Stimulated activated CD4-positive, alpha-beta T cell treated with anti-CD3 and anti-CD28 coated beads, Interleukin-1b, Interleukin-23, amount 100 ng/mL, for 4 hours (primary cell): Measurements from ENCODE around the gene SDK1.

Experiments
- DNase-seq, 2 donors: peaks; one replicate each; pipeline ENCODE4 v3.0.0-alpha.2; 2020; ENCODE audit warnings: low read depth in 2 of 2

The SDK1 gene

DNA sequence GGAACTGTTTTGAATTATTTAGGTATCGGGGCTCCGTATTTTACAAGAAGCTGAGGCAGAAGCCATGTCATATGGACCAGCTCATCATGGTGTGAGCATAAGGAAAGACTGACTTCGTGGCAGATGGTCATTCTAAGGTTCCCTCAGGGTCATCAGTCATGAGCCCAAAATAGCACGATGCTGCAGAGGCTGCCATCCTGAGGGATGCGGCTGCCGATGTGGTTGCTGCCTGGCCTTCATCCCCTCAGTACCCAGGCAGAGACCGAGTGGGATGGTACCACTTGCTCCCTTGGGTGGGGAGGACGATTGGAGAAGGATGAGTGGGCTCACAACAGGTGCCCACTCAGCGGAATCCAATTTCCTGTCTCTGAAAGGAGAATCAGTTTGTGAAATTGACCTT lies 490.3 kb downstream of the SDK1 start:
- DNase-seq: no peak

DNA sequence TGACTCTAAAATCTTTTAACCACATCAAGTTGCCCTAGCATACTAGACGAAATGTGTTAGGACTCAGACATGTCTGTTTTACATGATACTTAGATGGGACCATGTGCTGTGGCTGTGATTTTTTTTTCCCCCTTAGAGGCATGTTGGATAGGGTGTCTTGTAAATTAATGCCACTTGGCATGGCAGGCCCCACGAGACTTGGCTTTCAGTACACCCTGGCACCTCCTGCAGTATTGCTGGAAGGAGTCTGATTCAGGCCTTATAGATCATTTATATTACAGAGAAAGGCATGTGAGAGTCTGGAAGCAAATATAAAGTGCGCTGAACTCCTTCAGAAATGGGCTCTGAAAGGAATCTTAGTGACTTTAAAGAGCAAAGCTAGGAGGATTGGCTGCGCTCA lies 494.1 kb downstream of the SDK1 start:
- no peak for DNase-seq

DNA sequence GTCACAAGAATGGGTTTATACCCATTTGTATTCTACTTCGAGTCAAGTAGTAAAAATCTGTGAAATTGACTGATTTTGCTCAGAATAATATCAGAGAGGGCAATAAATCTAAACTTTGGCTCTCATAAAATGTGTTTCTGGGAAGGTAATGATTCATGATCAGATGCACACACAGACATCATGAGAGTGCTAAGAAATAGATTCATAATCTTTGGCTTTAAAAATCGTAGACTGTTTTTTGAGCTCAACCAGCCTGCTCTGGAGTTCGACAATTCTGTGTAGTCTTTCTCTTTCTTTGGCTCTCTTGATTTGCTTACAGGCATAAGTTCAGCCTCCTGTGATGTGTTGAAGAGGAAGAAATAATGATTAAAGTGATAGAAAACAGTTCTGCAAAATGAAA lies 494.7 kb downstream of the SDK1 start:
- DNase-seq: no peak

DNA sequence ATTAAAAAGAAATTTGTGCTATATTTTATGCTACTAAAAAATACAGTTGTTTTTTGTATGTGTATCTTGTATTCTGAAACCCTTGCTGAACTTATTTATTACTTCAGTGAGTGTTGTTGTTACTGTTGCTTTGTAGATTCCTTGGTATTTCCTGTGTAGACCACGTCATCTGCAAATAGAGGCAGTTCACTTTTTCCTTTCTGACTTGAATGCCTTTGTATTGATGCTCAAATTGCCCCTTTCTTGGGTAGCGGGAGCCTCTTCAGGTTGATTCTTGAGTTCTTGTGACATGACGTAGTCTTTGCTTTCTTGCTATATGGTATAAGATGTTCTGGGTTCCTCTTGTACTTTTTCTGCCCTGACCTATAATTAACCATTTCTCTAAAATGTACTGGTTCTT lies 504.1 kb downstream of the SDK1 start:
- DNase-seq: no peak

DNA sequence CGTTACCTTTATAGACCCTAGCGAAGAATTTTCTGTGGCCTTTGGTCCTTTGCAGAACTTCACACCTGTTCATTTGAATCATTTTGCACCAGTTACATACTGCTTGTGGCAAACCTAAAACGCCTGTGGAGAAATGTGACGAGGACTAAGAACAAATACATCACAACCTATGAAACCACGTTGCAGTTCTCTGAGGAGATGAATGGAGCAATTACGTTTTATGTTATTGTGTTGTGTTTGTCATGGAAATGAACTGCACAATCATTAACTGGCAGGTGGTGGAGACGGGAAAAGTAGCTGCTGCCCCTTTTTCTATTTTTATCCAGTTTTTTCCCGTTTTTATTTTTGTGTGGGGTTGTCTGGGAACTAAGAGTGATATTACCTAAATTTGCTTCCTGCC lies 505.5 kb downstream of the SDK1 start:
- DNase-seq: no peak

DNA sequence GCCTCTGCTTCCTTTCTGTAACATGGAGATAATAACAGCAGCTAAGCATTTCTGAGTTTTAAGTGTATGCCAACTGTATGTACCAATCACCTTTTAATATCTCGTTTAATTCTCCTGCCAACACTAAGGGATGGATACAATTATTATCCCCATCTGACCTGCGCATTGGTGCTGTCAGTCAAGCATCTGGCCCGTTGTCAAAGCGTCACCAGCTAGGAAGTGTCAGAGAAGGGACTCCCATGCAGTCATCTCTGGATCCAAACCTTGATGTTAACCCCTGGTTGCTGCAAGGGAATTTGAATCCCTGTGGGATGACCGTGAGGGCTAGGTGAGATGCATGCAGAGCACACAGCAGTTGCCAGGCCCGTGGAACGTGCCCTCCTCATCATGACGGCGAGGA lies 506.8 kb downstream of the SDK1 start:
- no peak for DNase-seq

DNA sequence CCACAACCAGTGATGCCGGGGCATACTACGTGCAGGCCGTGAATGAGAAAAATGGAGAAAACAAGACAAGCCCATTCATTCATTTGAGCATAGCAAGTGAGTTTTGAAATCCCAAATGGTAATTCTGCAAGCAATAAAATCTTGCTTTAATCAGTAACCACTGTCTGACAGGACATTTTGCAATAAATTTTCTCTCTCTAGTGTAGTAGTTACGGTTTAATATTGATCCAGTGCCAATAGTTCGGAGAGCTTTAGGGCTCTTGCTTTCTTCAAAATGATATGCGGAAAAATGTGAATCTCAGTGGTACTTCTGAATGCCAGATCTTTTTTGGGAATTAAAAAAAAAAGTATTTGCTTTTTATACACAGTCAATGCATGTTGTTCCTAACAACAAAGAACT lies 520.4 kb downstream of the SDK1 start:
- no peak for DNase-seq

DNA sequence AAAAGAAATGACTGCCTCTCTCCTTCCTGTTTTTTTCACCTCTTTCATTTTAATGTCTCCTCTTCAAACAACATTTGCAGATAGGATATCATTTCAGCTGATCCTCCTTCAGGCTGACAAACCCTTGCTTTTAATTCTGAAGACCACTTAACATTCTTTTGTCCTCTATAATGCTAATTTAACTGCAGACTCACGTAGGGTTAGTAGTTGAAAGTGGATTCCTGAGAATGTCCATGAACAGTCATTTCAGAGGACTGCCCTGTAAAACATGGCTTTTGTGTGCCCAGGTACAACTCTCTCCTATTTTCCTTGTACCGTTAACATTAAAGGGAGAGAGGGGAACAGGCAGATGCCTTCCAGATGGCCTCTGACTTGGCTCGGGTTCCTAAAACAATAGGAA lies 524.4 kb downstream of the SDK1 start:
- DNase-seq: no peak

DNA sequence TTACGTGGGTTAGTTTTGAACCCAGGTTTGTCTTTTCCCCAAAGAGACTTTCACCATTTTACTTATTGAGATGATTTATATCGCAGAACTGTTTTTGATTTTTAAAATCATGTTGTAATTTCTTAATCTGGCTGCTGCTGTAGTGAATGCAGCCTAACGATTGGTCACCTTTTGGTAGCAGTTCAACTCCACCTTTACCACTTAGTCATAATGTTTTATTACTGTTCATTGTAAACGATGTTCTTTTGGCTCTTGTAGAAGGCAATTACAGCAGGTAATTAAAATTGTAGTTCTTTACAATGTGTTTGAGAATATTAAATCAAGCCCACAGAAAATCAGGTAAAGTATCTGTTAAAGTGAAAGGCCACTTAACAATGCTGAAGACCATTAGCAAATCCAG lies 531.1 kb downstream of the SDK1 start:
- no peak for DNase-seq

DNA sequence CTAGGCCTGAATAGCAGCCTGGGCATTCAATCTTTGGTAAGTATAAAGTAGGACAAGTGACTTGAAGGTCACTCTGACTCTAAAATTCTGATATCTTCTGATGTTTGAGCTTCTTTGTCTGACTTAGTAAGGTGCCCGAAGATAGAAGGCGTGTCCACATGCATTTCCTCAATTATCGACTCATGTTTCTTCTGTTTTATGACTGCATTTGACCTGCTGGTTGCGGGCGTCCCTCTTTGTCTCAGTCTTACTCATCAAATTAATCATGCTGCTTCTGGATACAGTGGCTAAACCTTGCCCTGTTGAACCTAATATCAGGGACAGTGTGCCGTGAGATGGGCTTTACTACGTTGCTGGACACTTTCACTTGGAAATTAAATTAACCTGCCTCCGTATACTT lies 534.1 kb downstream of the SDK1 start:
- no peak for DNase-seq

DNA sequence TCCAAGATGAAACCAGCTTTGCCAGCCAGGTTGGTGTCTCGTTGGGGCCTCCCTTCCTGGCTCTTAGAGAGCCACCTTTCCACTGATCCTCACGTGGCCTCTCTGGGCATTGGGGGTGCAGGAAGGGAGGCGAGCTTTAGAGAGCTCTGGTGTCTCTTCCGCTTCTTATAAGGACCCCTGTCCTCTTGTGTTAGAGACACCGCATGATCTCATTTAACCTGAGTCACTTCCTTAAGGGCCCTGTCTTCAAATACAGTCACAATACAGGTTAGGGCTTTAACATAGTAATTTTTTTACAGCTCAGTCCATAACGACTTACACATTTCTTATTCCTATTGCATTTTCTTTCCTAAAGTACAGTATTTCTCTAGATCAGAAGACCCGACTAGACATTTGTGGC lies 535.8 kb downstream of the SDK1 start:
- no peak for DNase-seq

DNA sequence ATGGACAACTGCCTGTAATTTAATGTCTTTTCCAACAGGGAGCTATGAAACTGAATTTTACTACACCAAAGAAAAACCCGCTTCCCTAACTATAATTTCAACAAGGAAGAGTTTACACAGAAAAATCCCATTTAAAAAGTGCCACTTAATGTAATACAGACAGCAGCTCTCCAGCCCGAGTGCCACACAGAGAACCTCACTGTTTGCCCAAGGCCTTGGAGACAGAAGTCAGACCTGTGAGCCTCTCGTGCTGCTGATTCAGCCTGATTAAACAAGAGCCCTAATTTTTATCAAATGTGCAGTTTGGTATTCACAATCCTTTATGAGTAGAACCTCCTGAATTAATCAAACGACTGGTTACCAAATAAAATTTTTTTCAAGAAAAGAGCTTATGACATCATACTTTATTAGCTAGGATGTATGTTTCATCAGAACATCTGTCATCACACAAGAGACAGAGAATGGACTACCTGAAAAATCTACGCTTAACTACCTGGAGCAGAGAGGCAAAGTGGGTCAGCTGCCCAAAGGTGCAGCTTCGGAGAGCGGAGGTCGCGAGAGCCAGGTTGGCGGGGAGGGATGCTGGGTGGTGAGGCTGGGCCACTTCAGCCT lies 543.6 kb downstream of the SDK1 start:
- no peak for DNase-seq

DNA sequence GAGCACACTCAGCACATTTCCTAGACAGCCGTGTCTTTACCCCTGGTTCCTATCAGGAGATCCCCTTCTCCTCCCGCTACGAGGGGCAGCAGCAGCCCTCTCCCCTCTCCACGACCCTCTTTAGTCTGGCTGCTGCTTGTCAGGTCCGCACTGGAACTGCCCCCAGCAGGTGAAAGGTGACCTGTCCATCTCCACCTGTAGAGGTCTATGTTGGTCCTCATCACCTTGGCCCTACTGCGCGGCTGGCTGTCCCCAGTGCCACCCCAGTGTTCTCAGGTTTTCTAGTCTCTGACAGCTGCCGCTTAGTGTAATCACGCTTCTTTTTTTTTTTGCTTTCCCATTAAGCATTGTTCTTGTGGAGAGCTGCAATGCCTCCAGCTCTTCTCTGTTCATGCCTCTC lies 545.7 kb downstream of the SDK1 start:
- DNase-seq: no peak

DNA sequence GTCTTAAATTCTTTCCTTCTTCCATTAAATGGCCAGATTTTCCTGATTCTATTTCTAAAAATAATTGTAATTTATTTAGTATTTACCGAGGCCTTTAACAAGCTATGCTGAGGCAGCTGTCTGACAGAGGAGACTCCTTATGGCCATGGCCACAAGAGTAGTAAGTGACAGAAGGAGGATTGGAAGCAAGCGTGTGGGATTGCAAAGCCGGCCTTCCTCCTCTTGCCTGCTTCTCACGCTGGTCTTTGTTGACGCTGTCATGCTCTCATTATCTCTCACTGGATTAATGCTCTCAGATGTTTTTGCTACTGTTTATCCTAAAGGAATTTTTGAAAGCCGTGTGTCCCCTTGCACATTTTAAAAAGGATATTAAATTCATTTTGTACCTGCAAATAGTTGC lies 546.3 kb downstream of the SDK1 start:
- DNase-seq: no peak

DNA sequence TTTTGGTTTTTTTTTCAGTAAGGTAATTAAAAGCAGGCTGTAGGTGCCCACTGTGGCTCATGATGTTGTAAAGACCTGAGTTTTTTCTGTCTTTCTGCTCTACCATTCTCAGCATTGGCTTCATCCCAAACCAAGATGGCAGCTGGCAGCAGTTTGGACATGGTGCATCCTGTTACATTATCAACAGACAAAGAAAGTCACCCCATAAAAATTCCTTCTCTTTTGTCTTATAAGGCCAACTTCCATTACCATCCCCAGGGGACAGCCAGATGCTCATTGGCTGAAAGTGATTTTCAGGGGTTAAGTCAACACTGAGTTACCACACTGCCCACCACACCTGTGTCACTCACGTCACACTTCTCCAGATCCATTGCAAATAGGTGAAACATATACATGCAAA lies 558.4 kb downstream of the SDK1 start:
- DNase-seq: no peak

DNA sequence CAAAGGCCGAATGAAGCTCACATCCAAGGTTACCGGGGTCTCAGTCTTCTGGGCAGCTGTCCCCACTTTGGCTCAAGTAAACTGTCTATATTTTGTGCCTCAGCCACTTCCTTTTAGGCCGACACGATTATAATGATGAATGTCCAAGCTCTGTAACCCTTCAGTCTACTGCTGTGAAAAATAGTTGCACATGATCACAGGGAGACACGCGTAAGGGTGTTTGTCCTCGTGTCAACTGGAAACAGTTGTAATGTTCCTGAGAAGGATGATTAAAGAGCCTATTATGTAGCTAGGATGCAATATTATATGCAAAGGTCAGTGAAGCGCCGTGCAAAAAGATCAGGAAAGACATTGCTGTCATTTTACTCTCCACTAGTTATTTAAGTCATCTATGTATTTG lies 559.9 kb downstream of the SDK1 start:
- no peak for DNase-seq

DNA sequence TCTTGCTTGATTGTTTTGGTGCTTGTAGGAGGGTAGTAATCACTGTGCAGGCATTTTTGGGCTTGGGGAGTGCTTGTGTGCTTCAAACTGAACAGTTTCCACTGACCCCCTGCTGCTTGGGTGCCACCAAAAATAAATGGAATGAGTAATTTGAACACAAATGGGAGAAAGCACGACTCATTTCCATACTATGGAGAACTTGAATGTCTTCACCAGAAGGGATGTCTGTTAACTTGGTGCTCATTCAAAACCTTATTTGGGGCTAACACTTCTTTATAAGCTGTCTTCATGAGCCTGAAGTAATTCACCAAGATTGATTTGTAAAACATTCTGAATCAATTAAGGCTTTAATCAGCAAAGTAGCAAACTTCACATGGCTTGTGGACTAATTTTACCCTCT lies 560.3 kb downstream of the SDK1 start:
- no peak for DNase-seq

DNA sequence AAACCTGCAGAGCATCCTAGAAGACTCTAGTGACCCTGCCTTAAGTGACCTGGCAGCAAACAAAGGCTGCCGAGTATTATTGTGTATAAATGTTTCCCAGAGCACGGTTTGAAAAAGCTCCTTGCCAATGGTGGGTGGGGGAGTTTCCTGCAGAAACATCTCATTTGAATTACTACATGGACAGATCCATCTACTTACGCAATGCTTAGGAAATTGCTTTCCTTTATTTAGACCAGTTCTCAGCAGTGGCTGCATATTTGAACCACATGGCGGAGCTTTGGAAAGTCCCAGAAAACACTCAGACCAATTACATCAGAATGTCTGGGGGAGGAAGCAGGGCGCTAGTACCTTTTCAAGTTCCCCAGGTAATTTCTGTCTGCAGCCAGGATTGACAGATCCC lies 560.9 kb downstream of the SDK1 start:
- no peak for DNase-seq

DNA sequence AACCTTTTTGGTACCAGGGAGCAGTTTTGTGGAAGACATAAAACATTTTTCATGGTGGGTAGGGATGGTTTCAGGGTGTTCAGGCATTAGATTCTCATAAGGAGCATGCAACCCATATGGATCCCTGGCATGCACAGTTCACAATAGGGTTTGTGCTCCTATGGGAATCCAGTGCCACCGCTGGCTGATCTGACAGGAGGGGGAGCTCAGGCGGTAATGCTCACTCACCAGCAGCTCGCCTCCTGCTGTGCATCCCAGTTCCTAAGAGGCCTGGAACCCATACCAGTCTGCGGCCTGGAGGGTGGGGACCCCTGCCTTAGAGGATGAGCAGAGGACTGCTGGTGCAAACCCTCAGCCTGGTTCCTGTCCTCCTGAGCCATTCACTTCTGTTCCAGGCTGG lies 561.7 kb downstream of the SDK1 start:
- DNase-seq: no peak

DNA sequence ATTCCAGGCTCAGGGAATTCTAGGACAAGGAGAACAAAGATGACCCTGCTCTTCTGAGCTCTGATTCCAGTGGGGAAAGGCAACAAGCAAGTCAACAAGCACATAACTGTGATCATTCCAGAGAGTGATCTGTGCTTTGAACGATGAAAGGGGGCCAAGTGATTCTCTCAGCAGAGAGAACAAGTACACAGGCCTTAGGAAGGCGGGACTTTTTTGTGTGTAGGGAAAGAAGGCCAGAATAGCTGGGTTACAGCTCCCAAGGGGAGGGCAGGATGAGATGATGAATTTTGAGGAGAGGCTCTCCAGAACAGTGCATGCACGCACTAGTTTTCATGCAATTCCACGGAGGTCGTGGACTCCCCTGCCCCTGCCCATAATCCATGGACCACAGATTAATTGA lies 565.2 kb downstream of the SDK1 start:
- no peak for DNase-seq

DNA sequence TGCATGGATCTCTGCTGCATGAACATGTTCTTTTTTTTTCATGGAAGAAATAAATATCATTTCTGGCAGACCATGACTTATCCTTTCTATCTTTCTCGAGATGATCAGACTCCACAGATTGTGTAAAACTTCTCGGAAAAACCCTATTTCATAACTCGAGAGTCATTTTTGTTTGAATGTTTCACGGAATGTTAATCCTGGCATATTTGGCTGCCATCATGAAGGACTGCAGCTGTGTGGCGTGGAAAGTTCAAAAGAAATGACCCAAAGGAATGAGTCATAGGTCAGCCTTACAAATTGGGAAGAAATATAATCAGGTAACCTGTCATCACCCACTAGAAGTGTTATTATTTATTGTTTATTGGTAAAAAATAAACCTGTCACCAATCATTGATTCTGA lies 566.8 kb downstream of the SDK1 start:
- DNase-seq: no peak

DNA sequence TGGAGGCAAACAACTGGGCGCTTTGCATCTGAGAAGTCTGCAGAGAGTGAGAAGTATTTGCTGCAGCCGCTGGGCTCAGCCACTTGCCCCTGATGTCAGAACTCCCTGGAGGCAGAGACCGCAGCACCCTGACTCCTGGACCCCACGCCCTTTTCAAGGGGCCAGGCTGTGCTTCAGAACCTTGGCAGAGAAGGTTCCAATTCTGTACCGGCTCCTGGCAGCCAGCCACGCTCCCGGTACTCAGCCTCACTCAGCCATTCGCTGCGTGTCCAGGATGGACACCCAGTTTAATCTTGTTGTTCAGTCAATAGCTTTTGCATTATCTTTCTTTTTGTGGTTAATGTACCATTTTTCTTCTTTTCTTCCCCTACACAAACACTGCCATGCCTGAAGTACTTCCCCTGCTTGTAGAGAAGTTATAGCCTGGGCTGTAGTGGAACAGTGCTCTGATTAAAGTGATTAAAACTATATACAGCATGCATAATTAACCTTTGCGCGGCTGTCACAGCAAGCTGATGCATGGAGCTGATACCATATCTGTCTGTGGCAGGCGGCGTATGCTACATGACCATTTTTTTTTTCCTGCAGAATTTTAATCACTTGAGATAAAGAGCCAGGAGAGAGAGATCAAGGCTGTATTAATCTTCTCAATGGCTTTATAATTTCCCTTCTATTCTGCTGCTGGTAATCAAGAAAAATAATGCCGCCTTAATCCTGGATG lies 578.5 kb downstream of the SDK1 start:
- no peak for DNase-seq

DNA sequence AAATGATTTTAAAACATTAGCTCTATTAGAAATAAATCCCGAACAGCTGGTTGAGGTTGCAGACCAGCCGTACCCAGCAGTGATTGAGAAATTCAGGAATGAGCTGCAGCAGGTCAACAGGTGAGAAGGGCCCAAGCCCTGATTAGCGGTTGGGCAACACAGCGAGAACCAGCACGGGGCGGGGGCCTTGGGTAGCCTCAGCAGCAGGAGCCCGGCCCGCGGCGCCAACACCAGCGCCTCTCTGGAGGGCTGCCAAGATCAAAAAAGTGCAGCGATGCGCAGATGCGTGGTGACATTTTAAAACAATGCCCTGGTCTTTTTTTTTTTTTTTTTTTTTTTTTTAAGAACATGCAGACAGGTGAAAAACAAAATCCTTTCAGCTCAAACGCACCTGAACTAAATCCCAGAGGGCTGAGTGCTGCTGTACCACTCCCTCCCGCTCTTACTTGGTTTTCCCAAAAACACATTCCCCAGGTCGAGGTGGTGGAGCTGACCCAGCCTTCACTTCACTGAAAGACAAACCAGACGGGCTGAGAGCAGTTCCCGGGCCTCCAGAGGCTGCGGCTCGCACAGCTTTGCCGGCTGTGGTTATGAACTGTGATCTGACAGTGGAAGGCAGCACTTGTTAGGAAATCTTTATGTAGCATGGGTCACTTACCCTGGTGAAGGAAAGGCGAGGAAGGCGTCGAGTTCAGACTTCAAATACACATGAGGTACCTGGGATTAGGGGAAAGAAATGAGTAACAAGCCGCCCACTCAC lies 579.4 kb downstream of the SDK1 start:
- no peak for DNase-seq
